ENCODE measurements around the gene PPP1R26. TPM values are rescaled to one million over a fixed set of nuclear protein-coding genes. Genes with fewer than 3 reads are reported as not detected.

PPP1R26 gene
- total RNA-seq, 2 donors from 2014 or later: 15.3 to 41.9 TPM

DNA sequence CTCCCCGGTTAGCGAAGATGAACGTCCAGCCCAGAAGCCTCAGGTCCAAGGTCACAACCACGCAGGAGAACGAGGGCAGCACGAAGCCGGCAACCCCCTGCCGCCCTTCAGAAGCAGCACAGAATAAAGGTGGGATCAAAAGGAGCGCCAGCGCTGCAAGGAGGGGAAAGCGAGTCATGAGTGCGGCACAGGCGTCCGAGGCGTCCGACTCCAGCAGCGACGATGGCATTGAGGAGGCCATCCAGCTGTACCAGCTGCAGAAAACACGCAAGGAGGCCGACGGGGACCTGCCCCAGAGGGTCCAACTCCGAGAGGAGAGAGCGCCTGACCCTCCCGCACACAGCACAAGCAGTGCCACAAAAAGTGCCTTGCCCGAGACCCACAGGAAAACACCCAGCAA, 5.8 kb downstream of the PPP1R26 start:
- Histone ChIP-seq H3K4me3 (no peak overlapping the region), H3K27me3 (replicated peaks; ENCODE audit: insufficient read depth) (no peaks in the 10 kb centered on the region), H3K9me3 (no peaks in the 10 kb centered on the region), H3K4me1 (replicated peaks) (no peaks in the 10 kb centered on the region), H3K27ac (no peak overlapping the region), H3K36me3 (no peaks in the 10 kb centered on the region)
- TF ChIP-seq POLR2AphosphoS5 (IDR thresholded peaks at IDR 0.05) (no peak), POLR2A (IDR thresholded peaks at IDR 0.05) (no peak)
- TF ChIP-seq, protein P1, sequence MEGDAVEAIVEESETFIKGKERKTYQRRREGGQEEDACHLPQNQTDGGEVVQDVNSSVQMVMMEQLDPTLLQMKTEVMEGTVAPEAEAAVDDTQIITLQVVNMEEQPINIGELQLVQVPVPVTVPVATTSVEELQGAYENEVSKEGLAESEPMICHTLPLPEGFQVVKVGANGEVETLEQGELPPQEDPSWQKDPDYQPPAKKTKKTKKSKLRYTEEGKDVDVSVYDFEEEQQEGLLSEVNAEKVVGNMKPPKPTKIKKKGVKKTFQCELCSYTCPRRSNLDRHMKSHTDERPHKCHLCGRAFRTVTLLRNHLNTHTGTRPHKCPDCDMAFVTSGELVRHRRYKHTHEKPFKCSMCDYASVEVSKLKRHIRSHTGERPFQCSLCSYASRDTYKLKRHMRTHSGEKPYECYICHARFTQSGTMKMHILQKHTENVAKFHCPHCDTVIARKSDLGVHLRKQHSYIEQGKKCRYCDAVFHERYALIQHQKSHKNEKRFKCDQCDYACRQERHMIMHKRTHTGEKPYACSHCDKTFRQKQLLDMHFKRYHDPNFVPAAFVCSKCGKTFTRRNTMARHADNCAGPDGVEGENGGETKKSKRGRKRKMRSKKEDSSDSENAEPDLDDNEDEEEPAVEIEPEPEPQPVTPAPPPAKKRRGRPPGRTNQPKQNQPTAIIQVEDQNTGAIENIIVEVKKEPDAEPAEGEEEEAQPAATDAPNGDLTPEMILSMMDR (IDR thresholded peaks at IDR 0.05): no peak
- no peak for DNase-seq (ENCODE audit: low spot score)
- intact Hi-C loops (cut with DNase I): no loop called here
- 95% methylated on average over 25 of the region's 25 CpGs for WGBS

DNA sequence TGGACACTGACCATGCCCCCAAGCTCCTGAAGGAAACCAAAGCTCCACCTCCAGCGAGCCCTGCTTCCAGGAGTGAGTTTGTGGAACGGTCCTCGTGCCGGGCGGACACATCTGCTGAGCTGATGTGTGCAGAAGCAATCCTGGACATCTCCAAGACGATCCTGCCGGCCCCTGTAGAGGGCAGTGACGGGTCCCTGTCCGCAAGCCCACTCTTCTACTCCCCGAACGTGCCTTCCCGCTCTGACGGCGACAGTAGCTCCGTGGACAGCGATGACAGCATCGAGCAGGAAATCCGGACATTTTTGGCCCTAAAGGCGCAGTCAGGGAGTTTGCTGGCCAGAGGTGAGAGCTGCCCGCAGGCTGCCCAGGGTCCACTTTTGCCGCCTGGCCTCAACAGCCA, 6.2 kb downstream of the PPP1R26 start:
- TF ChIP-seq, protein P1 (IDR thresholded peaks at IDR 0.05): no peak
- TF ChIP-seq POLR2AphosphoS5 (IDR thresholded peaks at IDR 0.05): no peak
- no peak for TF ChIP-seq POLR2A (IDR thresholded peaks at IDR 0.05)
- Histone ChIP-seq H3K9me3 (no peaks in the 10 kb centered on the region), H3K27ac (no peak overlapping the region), H3K36me3 (no peaks in the 10 kb centered on the region), H3K4me1 (replicated peaks) (no peaks in the 10 kb centered on the region), H3K27me3 (replicated peaks; ENCODE audit: insufficient read depth) (no peaks in the 10 kb centered on the region), H3K4me3 (no peak overlapping the region)
- intact Hi-C loops (cut with DNase I): no loop called here
- 88% methylated on average over 21 of the region's 21 CpGs for WGBS
- DNase-seq (ENCODE audit: low spot score): no peak

- intact Hi-C loops (cut with DNase I): no loop called here
- H3K9me3 ChIP-seq: no peaks in the 10 kb centered on the region
- H3K27ac ChIP-seq: no peak overlapping the region
- H3K4me1 ChIP-seq (replicated peaks): no peaks in the 10 kb centered on the region
- no peaks in the 10 kb centered on the region for H3K27me3 ChIP-seq (replicated peaks; ENCODE audit: insufficient read depth)
- TF ChIP-seq POLR2AphosphoS5 (IDR thresholded peaks at IDR 0.05): no peak
- no peak for TF ChIP-seq POLR2A (IDR thresholded peaks at IDR 0.05)
- TF ChIP-seq, protein P1 (IDR thresholded peaks at IDR 0.05): no peak
- no peaks in the 10 kb centered on the region for H3K36me3 ChIP-seq
- H3K4me3 ChIP-seq: no peak overlapping the region
- DNase-seq (ENCODE audit: low spot score): no peak
- 94% methylated on average over 33 of the region's 33 CpGs for WGBS
These were observed 6.9 kb downstream of the PPP1R26 start for GRCh38 chr9:135486267-135487065.

DNA sequence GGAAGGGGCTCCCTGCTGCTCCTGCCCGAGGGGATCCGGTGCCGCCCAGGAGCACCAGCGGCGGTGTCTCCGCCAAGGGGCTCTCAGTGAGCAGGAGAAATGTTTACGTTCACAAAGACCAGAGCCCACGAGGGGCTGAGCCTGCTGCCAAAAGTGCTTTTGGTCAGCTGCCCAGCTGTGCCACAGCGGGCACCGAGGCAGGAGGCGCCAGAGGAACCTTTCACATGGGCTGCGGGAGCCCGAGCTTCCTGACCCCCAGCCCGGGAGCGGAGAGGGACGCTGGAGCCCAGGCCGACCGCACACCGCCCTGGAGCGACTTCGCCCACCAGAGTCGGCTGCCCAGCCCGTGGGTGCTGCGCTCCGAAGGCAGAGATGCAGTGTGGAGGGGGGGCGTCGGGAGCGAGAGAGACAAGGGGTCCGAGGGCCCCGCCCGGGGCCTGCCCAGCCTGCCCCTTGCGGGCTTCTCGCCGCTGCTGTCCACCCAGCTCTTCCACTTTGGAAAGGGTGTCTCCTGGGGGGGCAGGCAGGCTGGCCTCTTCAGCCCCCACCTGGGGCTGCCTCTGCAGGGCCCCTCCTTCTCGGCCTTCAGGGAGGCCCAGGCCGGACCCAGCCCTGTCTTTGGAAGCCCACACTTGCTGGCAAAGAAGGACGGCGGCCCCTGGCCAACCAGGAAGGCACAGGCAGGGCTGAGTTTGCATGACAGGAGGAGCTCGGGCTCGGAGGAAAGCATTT, 7.9 kb downstream of the PPP1R26 start:
- TF ChIP-seq POLR2A (IDR thresholded peaks at IDR 0.05) (no peak), POLR2AphosphoS5 (IDR thresholded peaks at IDR 0.05) (no peak)
- TF ChIP-seq, protein P1 (IDR thresholded peaks at IDR 0.05): no peak
- Histone ChIP-seq H3K36me3 (no peaks in the 10 kb centered on the region), H3K9me3 (no peaks in the 10 kb centered on the region), H3K4me3 (no peak overlapping the region), H3K27ac (no peak overlapping the region), H3K4me1 (replicated peaks) (no peaks in the 10 kb centered on the region), H3K27me3 (replicated peaks; ENCODE audit: insufficient read depth) (no peaks in the 10 kb centered on the region)
- WGBS: 93% methylated on average over 37 of the region's 40 CpGs
- no peak for DNase-seq (ENCODE audit: low spot score)
- intact Hi-C loops (cut with DNase I): no loop called here

All from prostate gland (tissue), 2 donors.